Esophagus muscularis mucosa (tissue), 4 donors: ENCODE measurements around the gene DTD2.

Source experiments
- CTCF ChIP-seq, 3 experiments: fragments of 200-600 bp in 2 of 3; fragments of 450-650 bp in 1 of 3; sonication (generic) in 2 of 3; IDR thresholded peaks; one replicate each; pipeline ENCODE4 v1.5.1; 2017 to 2019; ENCODE audit warnings: antibody characterized with exemption in 3 of 3, mild to moderate bottlenecking in 2 of 3, moderate library complexity in 1 of 3
- EP300 ChIP-seq: sonication (generic); formaldehyde crosslinking; IDR thresholded peaks from one replicate; pipeline ENCODE4 v1.6.1; 2017; ENCODE audit warnings: antibody characterized with exemption
- POLR2A ChIP-seq: fragments of 450-650 bp; IDR thresholded peaks from one replicate; pipeline ENCODE4 v1.6.1; 2017; ENCODE audit warnings: antibody characterized with exemption, moderate library complexity, mild to moderate bottlenecking, low read depth
- POLR2AphosphoS5 ChIP-seq, 2 donors: sonication (generic); formaldehyde crosslinking; IDR thresholded peaks; one replicate each; pipeline ENCODE4 v1.6.1; 2017; ENCODE audit warnings: antibody characterized with exemption in 2 of 2

DNA sequence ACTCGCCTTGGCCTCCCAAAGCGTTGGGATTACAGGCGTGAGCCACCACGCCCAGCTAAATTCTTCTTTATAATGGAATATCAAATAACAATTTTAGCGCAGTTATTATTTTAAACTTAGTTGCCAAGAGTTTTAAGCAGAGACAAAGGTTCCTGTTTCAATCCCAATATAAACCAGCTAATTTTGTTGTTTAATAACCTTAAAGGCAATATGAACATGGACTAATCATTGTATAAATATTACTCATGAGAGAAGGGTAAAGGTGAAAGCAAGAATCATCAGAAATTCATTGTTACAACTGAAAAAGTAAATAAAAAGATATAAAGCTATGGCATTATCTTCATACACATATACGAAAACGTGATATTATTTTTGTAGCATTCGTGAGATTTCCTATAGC lies 8.2 kb downstream of the DTD2 start:
- TF ChIP-seq CTCF (IDR thresholded peaks at IDR 0.05) (no peak), EP300 (no peak), POLR2A (no peak), POLR2AphosphoS5 (IDR thresholded peaks at IDR 0.05) (no peak)
